ENCODE data around the gene LPCAT2.

LPCAT2 gene

GRCh38 chr16:55508941-55509931 is at the start of gene LPCAT2:
Gene LPCAT2 (plus strand): TSS chr16:55509072. CDS start chr16:55509182, 110 bp downstream.
- DNase-seq (ENCODE audit: low spot score): peak; percentile 88

GRCh38 chr16:55462241-55462640 is 46.6 kb upstream of the LPCAT2 start:
- DNase-seq (ENCODE audit: low spot score): no peak

- no peak for DNase-seq (ENCODE audit: low spot score)
Observed at GRCh38 chr16:55464375-55464774, 44.5 kb upstream of the LPCAT2 start.

- DNase-seq (ENCODE audit: low spot score): peak; percentile 81
Observed at GRCh38 chr16:55465077-55465896, 43.6 kb upstream of the LPCAT2 start.

- no peak for DNase-seq (ENCODE audit: low spot score)
Observed at GRCh38 chr16:55466209-55466608, 42.7 kb upstream of the LPCAT2 start.

GRCh38 chr16:55467898-55468297 is 41.0 kb upstream of the LPCAT2 start:
- no peak for DNase-seq (ENCODE audit: low spot score)

- no peak for DNase-seq (ENCODE audit: low spot score)
Observed at GRCh38 chr16:55468352-55468990, 40.4 kb upstream of the LPCAT2 start.

GRCh38 chr16:55469821-55470532 is 38.9 kb upstream of the LPCAT2 start:
- DNase-seq (ENCODE audit: low spot score): no peak

- peak; percentile 29 for DNase-seq (ENCODE audit: low spot score)
Observed at GRCh38 chr16:55470533-55471371, 38.1 kb upstream of the LPCAT2 start.

GRCh38 chr16:55471448-55472097 is 37.3 kb upstream of the LPCAT2 start:
- no peak for DNase-seq (ENCODE audit: low spot score)

GRCh38 chr16:55473587-55473986 is 35.3 kb upstream of the LPCAT2 start:
- no peak for DNase-seq (ENCODE audit: low spot score)

GRCh38 chr16:55474821-55475220 is 34.1 kb upstream of the LPCAT2 start:
- DNase-seq (ENCODE audit: low spot score): no peak

- no peak for DNase-seq (ENCODE audit: low spot score)
Observed at GRCh38 chr16:55475919-55476318, 33.0 kb upstream of the LPCAT2 start.

GRCh38 chr16:55476625-55477533 is 32.0 kb upstream of the LPCAT2 start:
- no peak for DNase-seq (ENCODE audit: low spot score)

GRCh38 chr16:55477736-55478135 is 31.1 kb upstream of the LPCAT2 start:
- no peak for DNase-seq (ENCODE audit: low spot score)

- peak; percentile 20 for DNase-seq (ENCODE audit: low spot score)
Observed at GRCh38 chr16:55478827-55479429, 29.9 kb upstream of the LPCAT2 start, which contains the start of gene MMP2. Gene MMP2 (plus strand): TSS chr16:55479198. CDS start chr16:55479480, 282 bp downstream.

- no peak for DNase-seq (ENCODE audit: low spot score)
Observed at GRCh38 chr16:55479430-55480140, 29.3 kb upstream of the LPCAT2 start.

GRCh38 chr16:55480228-55480655 is 28.6 kb upstream of the LPCAT2 start:
- peak; percentile 58 for DNase-seq (ENCODE audit: low spot score)
